NB4 (cell line): ENCODE data around the gene SEPSECS.

Experiments used
- POLR2A ChIP-seq: IDR thresholded peaks from 2 replicates; pipeline ENCODE4 v1.6.1; 2011; ENCODE audit warnings: mild to moderate bottlenecking; ENCODE audit not compliant: insufficient read length; ENCODE audit errors: extremely low read depth
- TF ChIP-seq, protein P1 (sequence below): IDR thresholded peaks from one replicate; pipeline ENCODE4 v1.5.1; 2012; ENCODE audit warnings: low read depth, low read length

- TF ChIP-seq POLR2A = no peak
- TF ChIP-seq, protein P1, sequence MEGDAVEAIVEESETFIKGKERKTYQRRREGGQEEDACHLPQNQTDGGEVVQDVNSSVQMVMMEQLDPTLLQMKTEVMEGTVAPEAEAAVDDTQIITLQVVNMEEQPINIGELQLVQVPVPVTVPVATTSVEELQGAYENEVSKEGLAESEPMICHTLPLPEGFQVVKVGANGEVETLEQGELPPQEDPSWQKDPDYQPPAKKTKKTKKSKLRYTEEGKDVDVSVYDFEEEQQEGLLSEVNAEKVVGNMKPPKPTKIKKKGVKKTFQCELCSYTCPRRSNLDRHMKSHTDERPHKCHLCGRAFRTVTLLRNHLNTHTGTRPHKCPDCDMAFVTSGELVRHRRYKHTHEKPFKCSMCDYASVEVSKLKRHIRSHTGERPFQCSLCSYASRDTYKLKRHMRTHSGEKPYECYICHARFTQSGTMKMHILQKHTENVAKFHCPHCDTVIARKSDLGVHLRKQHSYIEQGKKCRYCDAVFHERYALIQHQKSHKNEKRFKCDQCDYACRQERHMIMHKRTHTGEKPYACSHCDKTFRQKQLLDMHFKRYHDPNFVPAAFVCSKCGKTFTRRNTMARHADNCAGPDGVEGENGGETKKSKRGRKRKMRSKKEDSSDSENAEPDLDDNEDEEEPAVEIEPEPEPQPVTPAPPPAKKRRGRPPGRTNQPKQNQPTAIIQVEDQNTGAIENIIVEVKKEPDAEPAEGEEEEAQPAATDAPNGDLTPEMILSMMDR = no peak
Measured at GRCh38 chr4:25088093-25088952, 71.9 kb downstream of the SEPSECS start.
